PFSK-1 (cell line): ENCODE measurements around the gene CPD.

Source experiments
- FOXP2 ChIP-seq: optimal IDR thresholded peaks from 2 replicates; pipeline ENCODE3; 2011; ENCODE audit warnings: borderline replicate concordance, control low read depth, inconsistent platforms; ENCODE audit not compliant: insufficient read depth; ENCODE audit errors: extremely low read length, extremely low read depth
- POLR2AphosphoS5 ChIP-seq: IDR thresholded peaks from 2 replicates; pipeline ENCODE4 v1.6.1; 2012; ENCODE audit warnings: low read depth, mild to moderate bottlenecking, control low read depth, low read length, moderate library complexity
- SIN3A ChIP-seq: IDR thresholded peaks from 2 replicates; pipeline ENCODE4 v1.6.1; 2012; ENCODE audit warnings: mild to moderate bottlenecking, low read length, moderate library complexity, borderline replicate concordance; ENCODE audit not compliant: insufficient read depth
- TAF1 ChIP-seq: IDR thresholded peaks from 2 replicates; pipeline ENCODE4 v1.6.1; 2012; ENCODE audit warnings: low read length, control low read depth, borderline replicate concordance; ENCODE audit not compliant: insufficient read depth
- TF ChIP-seq, protein P1 (sequence below), 2 experiments: IDR thresholded peaks; 2 replicates each; pipeline versions ENCODE4 v1.6.1 to v1.8.0; 2011 to 2012; ENCODE audit warnings: low read depth in 2 of 2, low read length in 2 of 2, control low read depth in 1 of 2, inconsistent platforms in 1 of 2, mild to moderate bottlenecking in 1 of 2, moderate library complexity in 1 of 2; ENCODE audit not compliant: insufficient read depth in 1 of 2

The CPD gene

GRCh38 chr17:30379303-30379902 is 676 bp downstream of the CPD start:
- TF ChIP-seq FOXP2: peak; percentile 27
- no peak for TF ChIP-seq TAF1

GRCh38 chr17:30379903-30380381 is 1.2 kb downstream of the CPD start:
- no peak for TF ChIP-seq POLR2AphosphoS5
- no peak for TF ChIP-seq SIN3A
- no peak for TF ChIP-seq TAF1
- no peak for TF ChIP-seq FOXP2
- TF ChIP-seq, protein P1, sequence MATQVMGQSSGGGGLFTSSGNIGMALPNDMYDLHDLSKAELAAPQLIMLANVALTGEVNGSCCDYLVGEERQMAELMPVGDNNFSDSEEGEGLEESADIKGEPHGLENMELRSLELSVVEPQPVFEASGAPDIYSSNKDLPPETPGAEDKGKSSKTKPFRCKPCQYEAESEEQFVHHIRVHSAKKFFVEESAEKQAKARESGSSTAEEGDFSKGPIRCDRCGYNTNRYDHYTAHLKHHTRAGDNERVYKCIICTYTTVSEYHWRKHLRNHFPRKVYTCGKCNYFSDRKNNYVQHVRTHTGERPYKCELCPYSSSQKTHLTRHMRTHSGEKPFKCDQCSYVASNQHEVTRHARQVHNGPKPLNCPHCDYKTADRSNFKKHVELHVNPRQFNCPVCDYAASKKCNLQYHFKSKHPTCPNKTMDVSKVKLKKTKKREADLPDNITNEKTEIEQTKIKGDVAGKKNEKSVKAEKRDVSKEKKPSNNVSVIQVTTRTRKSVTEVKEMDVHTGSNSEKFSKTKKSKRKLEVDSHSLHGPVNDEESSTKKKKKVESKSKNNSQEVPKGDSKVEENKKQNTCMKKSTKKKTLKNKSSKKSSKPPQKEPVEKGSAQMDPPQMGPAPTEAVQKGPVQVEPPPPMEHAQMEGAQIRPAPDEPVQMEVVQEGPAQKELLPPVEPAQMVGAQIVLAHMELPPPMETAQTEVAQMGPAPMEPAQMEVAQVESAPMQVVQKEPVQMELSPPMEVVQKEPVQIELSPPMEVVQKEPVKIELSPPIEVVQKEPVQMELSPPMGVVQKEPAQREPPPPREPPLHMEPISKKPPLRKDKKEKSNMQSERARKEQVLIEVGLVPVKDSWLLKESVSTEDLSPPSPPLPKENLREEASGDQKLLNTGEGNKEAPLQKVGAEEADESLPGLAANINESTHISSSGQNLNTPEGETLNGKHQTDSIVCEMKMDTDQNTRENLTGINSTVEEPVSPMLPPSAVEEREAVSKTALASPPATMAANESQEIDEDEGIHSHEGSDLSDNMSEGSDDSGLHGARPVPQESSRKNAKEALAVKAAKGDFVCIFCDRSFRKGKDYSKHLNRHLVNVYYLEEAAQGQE (IDR thresholded peaks at IDR 0.05; ENCODE audit: insufficient read depth in 1 of 2, low read depth in 2 of 2, low read length in 2 of 2): no peak

DNA sequence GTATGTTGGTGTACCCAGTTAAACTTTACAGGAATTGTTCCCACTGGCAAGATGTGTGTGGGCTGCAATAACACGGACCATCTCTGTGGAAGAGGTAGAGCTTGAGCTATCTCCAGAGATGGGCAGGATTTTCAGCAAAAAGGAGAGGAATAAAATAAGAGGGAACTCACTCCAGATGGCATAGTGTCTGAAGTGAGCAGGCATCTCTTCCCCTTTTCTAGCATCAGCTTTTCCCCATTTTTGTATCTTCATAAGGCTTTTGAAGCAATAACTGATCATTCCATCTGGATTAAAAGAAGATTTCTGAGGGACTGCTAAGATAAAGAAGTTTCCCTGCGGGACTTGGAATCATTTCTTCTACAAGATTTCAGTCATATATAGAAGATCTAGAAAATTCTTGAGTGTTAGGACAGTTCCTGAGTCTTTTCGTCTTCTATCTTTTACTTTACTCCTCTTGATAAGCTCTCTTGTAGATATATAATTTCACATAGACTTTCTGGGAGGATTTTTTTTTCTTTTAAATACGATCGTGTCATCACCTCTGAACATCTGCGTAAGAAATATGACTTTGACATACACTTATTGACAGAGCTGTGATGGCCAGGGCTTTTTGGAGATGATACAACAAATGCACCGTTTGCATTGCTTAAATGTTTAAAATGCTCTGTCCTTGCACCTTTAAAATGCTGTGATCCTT is 2.1 kb downstream of the CPD start:
- TF ChIP-seq, protein P1 (IDR thresholded peaks at IDR 0.05; ENCODE audit: insufficient read depth in 1 of 2, low read depth in 2 of 2, low read length in 2 of 2): no peak
- TF ChIP-seq SIN3A (no peak), FOXP2 (no peak), POLR2AphosphoS5 (no peak), TAF1 (no peak)

DNA sequence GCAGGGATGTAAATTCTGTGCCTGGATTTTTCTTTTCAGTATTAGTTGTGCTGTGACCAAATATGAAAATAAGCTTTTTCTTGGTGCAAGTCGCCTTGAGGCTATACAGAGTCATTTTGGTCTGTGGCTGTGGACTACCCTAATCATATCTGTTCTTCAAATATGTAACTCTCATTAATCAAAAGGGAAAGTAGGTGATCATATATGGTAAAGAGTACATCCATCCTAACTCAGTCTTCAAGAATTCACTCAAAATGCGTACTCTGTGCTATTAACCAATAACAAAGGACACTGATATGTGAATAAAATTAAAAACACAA is 2.6 kb downstream of the CPD start:
- TF ChIP-seq FOXP2 (no peak), SIN3A (no peak), POLR2AphosphoS5 (no peak), TAF1 (no peak)
- TF ChIP-seq, protein P1 (IDR thresholded peaks at IDR 0.05; ENCODE audit: insufficient read depth in 1 of 2, low read depth in 2 of 2, low read length in 2 of 2): no peak

GRCh38 chr17:30382345-30382744 is 3.6 kb downstream of the CPD start:
- no peak for TF ChIP-seq SIN3A
- no peak for TF ChIP-seq FOXP2
